GM18951 (cell line): Measurements from ENCODE around the gene CES2.
"Not testable (repeated sequence)": the region's sequence is repeated elsewhere in the genome, so short reads cannot be mapped to it uniquely, and the experiment has no call there.

Source experiments
- POLR2A ChIP-seq: IDR thresholded peaks from 4 replicates; pipeline ENCODE4 v1.6.1; 2011; ENCODE audit warnings: mild to moderate bottlenecking; ENCODE audit not compliant: insufficient read length, insufficient read depth; ENCODE audit errors: extremely low read depth
- in situ Hi-C: fragments of 300-500 bp; cut with MboI; formaldehyde crosslinking; loops from one replicate; pipeline ENCODE4 v1.12.0; 2022; ENCODE audit warnings: low sequenced_read_pairs, mixed read lengths, inconsistent platforms; ENCODE audit not compliant: unreplicated experiment

Gene CES2

GRCh38 chr16:66935314-66936011 lies at the start of gene CES2:
CES2 (plus strand) TSS chr16:66935516; CDS start chr16:66935636, 120 bp downstream.
- no peak for TF ChIP-seq POLR2A
- in situ Hi-C loops = no loop called here

- no peak for TF ChIP-seq POLR2A
- in situ Hi-C loops = no loop called here
Measured at GRCh38 chr16:66886321-66886720, 49.0 kb upstream of the CES2 start.

- in situ Hi-C loops = no loop called here
- TF ChIP-seq POLR2A = no peak
Measured at GRCh38 chr16:66886914-66887313, 48.4 kb upstream of the CES2 start.

- in situ Hi-C loops = no loop called here
- TF ChIP-seq POLR2A = no peak
Measured at GRCh38 chr16:66888647-66889615, 46.4 kb upstream of the CES2 start.

- no peak for TF ChIP-seq POLR2A
- in situ Hi-C loops = no loop called here
Measured at GRCh38 chr16:66889622-66890021, 45.7 kb upstream of the CES2 start.

- in situ Hi-C loops = no loop called here
- TF ChIP-seq POLR2A = no peak
Measured at GRCh38 chr16:66890799-66891198, 44.5 kb upstream of the CES2 start.

- no peak for TF ChIP-seq POLR2A
- in situ Hi-C loops = no loop called here
Measured at GRCh38 chr16:66891360-66891759, 44.0 kb upstream of the CES2 start.

GRCh38 chr16:66891797-66892196 lies 43.5 kb upstream of the CES2 start:
- in situ Hi-C loops = no loop called here
- no peak for TF ChIP-seq POLR2A

- in situ Hi-C loops = no loop called here
- TF ChIP-seq POLR2A = no peak
Measured at GRCh38 chr16:66894055-66894454, 41.3 kb upstream of the CES2 start.

- in situ Hi-C loops = no loop called here
- TF ChIP-seq POLR2A = no peak
Measured at GRCh38 chr16:66894948-66895688, 40.2 kb upstream of the CES2 start.

- no peak for TF ChIP-seq POLR2A
- in situ Hi-C loops = no loop called here
Measured at GRCh38 chr16:66895689-66895979, 39.7 kb upstream of the CES2 start.

- no peak for TF ChIP-seq POLR2A
- in situ Hi-C loops = no loop called here
Measured at GRCh38 chr16:66895999-66896398, 39.3 kb upstream of the CES2 start.

- in situ Hi-C loops = not testable (repeated sequence)
Measured at GRCh38 chr16:66896682-66897081, 38.6 kb upstream of the CES2 start.
